Neural cell (in vitro differentiated cells): Measurements from ENCODE around the gene COL19A1. TPM values are rescaled to one million over a fixed set of nuclear protein-coding genes. Genes with fewer than 3 reads are reported as not detected.

Experiments
- H2AFZ ChIP-seq: fragments of 200-600, 300-800 bp; sonication (generic), shearing (Covaris generic); 2 replicates; pipeline ENCODE4 v1.6.0; 2014; ENCODE audit warnings: low read depth, mild to moderate bottlenecking, antibody characterized with exemption, low read length, moderate library complexity
- H3F3A ChIP-seq: fragments of 200-600 bp; shearing (Covaris generic); 2 replicates; pipeline ENCODE4 v1.6.1; 2016; ENCODE audit warnings: mild to moderate bottlenecking, moderate library complexity, mixed read lengths, antibody characterized with exemption, low read length; ENCODE audit not compliant: insufficient read depth, poor library complexity, severe bottlenecking
- H3K27ac ChIP-seq: fragments of 200-600, 300-800 bp; sonication (generic), shearing (Covaris generic); 2 replicates; pipeline ENCODE4 v1.5.1; 2014; ENCODE audit warnings: mild to moderate bottlenecking, low read length, moderate library complexity
- H3K27me3 ChIP-seq: fragments of 300-800, 200-600 bp; sonication (generic), shearing (Covaris generic); 2 replicates; pipeline ENCODE4 v1.6.0; 2014; ENCODE audit warnings: mild to moderate bottlenecking, low read depth, low read length, moderate library complexity; ENCODE audit not compliant: insufficient read depth
- H3K36me3 ChIP-seq: fragments of 300-800, 200-600 bp; sonication (generic), shearing (Covaris generic); 2 replicates; pipeline ENCODE4 v1.5.1; 2014; ENCODE audit warnings: mild to moderate bottlenecking, antibody characterized with exemption, low read length, moderate library complexity; ENCODE audit not compliant: insufficient read depth
- H3K4me2 ChIP-seq: fragments of 300-800, 200-600 bp; sonication (generic), shearing (Covaris generic); 2 replicates; pipeline ENCODE4 v1.6.0; 2014; ENCODE audit warnings: mild to moderate bottlenecking, low read length
- H3K4me3 ChIP-seq: fragments of 300-800, 200-600 bp; sonication (generic), shearing (Covaris generic); 2 replicates; pipeline ENCODE4 v1.5.1; 2014; ENCODE audit warnings: mild to moderate bottlenecking, low read length, moderate library complexity
- H3K79me2 ChIP-seq: fragments of 200-600 bp; shearing (Covaris generic); replicated peaks from 2 replicates; pipeline ENCODE4 v1.6.0; 2014; ENCODE audit warnings: mild to moderate bottlenecking, low read length, moderate library complexity; ENCODE audit not compliant: insufficient read depth
- H3K9ac ChIP-seq: fragments of 300-800, 200-600 bp; sonication (generic), shearing (Covaris generic); 2 replicates; pipeline ENCODE4 v1.6.1; 2016; ENCODE audit warnings: mild to moderate bottlenecking, low read length, mixed read lengths
- H3K9me2 ChIP-seq: fragments of 200-600 bp; shearing (Covaris generic); 2 replicates; pipeline ENCODE4 v1.6.1; 2016; ENCODE audit warnings: mild to moderate bottlenecking, low read length, mixed read lengths; ENCODE audit not compliant: insufficient read depth
- H3K9me3 ChIP-seq: fragments of 200-600, 300-800 bp; sonication (generic), shearing (Covaris generic); 2 replicates; pipeline ENCODE4 v1.6.1; 2016; ENCODE audit warnings: mild to moderate bottlenecking, mixed run types, low read length, moderate library complexity, mixed read lengths
- H4K20me1 ChIP-seq: fragments of 200-600 bp; shearing (Covaris generic); 2 replicates; pipeline ENCODE4 v1.6.1; 2016; ENCODE audit warnings: mild to moderate bottlenecking, mixed run types; ENCODE audit not compliant: insufficient read depth
- EP300 ChIP-seq: fragments of 450-650 bp; conservative IDR thresholded peaks from 2 replicates; pipeline ENCODE4 v1.6.1; 2014; ENCODE audit warnings: antibody characterized with exemption, mild to moderate bottlenecking, moderate library complexity; ENCODE audit not compliant: poor library complexity, severe bottlenecking
- EZH2 ChIP-seq: fragments of 200-600, 300-800 bp; shearing (Covaris generic), sonication (generic); IDR thresholded peaks from 2 replicates; pipeline ENCODE4 v1.6.1; 2014; ENCODE audit warnings: antibody characterized with exemption, low read length, borderline replicate concordance, mild to moderate bottlenecking; ENCODE audit not compliant: insufficient read depth, poor library complexity, severe bottlenecking
- MXI1 ChIP-seq: fragments of 450-650 bp; conservative IDR thresholded peaks from 2 replicates; pipeline ENCODE4 v1.6.1; 2014; ENCODE audit warnings: antibody characterized with exemption, mild to moderate bottlenecking; ENCODE audit not compliant: poor library complexity, severe bottlenecking
- POLR2AphosphoS5 ChIP-seq: IDR thresholded peaks from 2 replicates; pipeline ENCODE4 v1.6.1; 2012
- RAD21 ChIP-seq: fragments of 450-650 bp; conservative IDR thresholded peaks from 2 replicates; pipeline ENCODE4 v1.6.1; 2014; ENCODE audit warnings: antibody characterized with exemption, mild to moderate bottlenecking, moderate library complexity
- SMC3 ChIP-seq: fragments of 450-650 bp; conservative IDR thresholded peaks from 2 replicates; pipeline ENCODE4 v1.6.1; 2014; ENCODE audit warnings: antibody characterized with exemption, mild to moderate bottlenecking, moderate library complexity; ENCODE audit not compliant: poor library complexity
- TAF1 ChIP-seq: IDR thresholded peaks from 2 replicates; pipeline ENCODE4 v1.6.1; 2012; ENCODE audit warnings: low read depth
- polyA plus RNA-seq: library from polyadenylated mRNA; depleted of rRNA; stranded (reverse); fragments of >200 nt; gene quantifications from 2 replicates; pipeline ENCODE4 v1.2.3, GENCODE V29; 2014
- TF ChIP-seq, protein P1 (sequence below): fragments of 450-650 bp; IDR thresholded peaks from 2 replicates; pipeline ENCODE4 v1.5.1; 2014; ENCODE audit warnings: antibody characterized with exemption, mild to moderate bottlenecking, moderate library complexity; ENCODE audit not compliant: poor library complexity, severe bottlenecking
- TF ChIP-seq, protein P2 (sequence below): IDR thresholded peaks from 2 replicates; pipeline ENCODE4 v1.6.1; 2012; ENCODE audit warnings: borderline replicate concordance

The COL19A1 gene
- polyA plus RNA-seq, 1 donor from 2014 or later: 0.24 TPM

DNA sequence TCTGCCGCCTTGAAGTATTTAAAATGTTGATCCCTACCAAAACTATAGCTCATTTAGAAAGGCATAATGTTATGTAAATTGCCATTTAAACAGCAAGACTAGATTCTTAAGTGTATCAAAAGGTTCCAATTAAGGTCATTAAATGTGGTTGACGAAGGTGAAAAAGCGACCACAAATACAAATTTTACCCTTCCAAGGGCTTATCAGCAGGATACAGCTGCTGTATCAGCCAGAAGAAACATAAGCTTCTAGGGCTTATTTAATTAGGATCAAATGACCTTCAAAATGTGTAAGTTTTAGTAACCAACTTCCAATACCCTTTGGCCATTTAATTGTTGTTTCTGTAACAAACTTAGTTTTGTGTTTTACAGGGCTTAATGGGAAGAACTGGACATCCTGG lies 296.6 kb downstream of the COL19A1 start:
- Histone ChIP-seq H3K4me2 (no peak overlapping the region), H4K20me1 (no peaks in the 10 kb centered on the region), H3K27me3 (no peaks in the 10 kb centered on the region), H3K4me3 (no peak overlapping the region), H3K9me2 (no peaks in the 10 kb centered on the region), H3K9ac (no peak overlapping the region), H3K27ac (no peak overlapping the region), H3F3A (no peaks in the 10 kb centered on the region), H3K79me2 (no peaks in the 10 kb centered on the region), H2AFZ (no peak overlapping the region), H3K9me3 (no peaks in the 10 kb centered on the region), H3K36me3 (no peaks in the 10 kb centered on the region)
- TF ChIP-seq SMC3 (no peak), RAD21 (no peak)

DNA sequence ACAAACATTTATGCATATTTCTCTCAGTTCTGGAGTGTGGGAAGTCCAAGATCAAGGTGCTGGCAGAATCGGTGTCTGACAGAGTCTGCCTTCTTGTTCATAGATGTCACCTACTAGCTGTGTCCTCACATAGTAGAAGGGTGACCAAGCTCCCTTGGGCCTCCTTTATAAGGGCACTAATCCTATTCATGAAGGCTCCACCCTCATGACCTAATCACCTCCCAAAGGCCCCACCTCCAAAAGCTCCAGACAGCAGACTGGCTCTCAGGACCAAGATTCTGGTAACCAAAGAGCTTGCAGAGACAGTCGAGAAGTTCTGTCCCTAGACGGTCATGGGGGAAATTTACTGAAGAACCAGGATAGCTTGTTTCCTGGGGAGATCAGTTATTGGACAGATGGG lies 297.4 kb downstream of the COL19A1 start:
- TF ChIP-seq, protein P1, sequence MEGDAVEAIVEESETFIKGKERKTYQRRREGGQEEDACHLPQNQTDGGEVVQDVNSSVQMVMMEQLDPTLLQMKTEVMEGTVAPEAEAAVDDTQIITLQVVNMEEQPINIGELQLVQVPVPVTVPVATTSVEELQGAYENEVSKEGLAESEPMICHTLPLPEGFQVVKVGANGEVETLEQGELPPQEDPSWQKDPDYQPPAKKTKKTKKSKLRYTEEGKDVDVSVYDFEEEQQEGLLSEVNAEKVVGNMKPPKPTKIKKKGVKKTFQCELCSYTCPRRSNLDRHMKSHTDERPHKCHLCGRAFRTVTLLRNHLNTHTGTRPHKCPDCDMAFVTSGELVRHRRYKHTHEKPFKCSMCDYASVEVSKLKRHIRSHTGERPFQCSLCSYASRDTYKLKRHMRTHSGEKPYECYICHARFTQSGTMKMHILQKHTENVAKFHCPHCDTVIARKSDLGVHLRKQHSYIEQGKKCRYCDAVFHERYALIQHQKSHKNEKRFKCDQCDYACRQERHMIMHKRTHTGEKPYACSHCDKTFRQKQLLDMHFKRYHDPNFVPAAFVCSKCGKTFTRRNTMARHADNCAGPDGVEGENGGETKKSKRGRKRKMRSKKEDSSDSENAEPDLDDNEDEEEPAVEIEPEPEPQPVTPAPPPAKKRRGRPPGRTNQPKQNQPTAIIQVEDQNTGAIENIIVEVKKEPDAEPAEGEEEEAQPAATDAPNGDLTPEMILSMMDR: no peak
- TF ChIP-seq, protein P2, sequence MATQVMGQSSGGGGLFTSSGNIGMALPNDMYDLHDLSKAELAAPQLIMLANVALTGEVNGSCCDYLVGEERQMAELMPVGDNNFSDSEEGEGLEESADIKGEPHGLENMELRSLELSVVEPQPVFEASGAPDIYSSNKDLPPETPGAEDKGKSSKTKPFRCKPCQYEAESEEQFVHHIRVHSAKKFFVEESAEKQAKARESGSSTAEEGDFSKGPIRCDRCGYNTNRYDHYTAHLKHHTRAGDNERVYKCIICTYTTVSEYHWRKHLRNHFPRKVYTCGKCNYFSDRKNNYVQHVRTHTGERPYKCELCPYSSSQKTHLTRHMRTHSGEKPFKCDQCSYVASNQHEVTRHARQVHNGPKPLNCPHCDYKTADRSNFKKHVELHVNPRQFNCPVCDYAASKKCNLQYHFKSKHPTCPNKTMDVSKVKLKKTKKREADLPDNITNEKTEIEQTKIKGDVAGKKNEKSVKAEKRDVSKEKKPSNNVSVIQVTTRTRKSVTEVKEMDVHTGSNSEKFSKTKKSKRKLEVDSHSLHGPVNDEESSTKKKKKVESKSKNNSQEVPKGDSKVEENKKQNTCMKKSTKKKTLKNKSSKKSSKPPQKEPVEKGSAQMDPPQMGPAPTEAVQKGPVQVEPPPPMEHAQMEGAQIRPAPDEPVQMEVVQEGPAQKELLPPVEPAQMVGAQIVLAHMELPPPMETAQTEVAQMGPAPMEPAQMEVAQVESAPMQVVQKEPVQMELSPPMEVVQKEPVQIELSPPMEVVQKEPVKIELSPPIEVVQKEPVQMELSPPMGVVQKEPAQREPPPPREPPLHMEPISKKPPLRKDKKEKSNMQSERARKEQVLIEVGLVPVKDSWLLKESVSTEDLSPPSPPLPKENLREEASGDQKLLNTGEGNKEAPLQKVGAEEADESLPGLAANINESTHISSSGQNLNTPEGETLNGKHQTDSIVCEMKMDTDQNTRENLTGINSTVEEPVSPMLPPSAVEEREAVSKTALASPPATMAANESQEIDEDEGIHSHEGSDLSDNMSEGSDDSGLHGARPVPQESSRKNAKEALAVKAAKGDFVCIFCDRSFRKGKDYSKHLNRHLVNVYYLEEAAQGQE: no peak
- no peak for TF ChIP-seq SMC3
- no peak for TF ChIP-seq RAD21
- no peak for TF ChIP-seq EP300
- no peak for TF ChIP-seq POLR2AphosphoS5
- no peak overlapping the region for H3K4me2 ChIP-seq
- H3K9me2 ChIP-seq: no peaks in the 10 kb centered on the region
- no peaks in the 10 kb centered on the region for H3K27me3 ChIP-seq
- no peak overlapping the region for H3K27ac ChIP-seq
- H3K79me2 ChIP-seq: no peaks in the 10 kb centered on the region
- H3K9ac ChIP-seq: no peak overlapping the region
- no peaks in the 10 kb centered on the region for H3F3A ChIP-seq
- H3K4me3 ChIP-seq: no peak overlapping the region
- no peaks in the 10 kb centered on the region for H3K9me3 ChIP-seq
- H4K20me1 ChIP-seq: no peaks in the 10 kb centered on the region
- H2AFZ ChIP-seq: no peak overlapping the region
- no peaks in the 10 kb centered on the region for H3K36me3 ChIP-seq

DNA sequence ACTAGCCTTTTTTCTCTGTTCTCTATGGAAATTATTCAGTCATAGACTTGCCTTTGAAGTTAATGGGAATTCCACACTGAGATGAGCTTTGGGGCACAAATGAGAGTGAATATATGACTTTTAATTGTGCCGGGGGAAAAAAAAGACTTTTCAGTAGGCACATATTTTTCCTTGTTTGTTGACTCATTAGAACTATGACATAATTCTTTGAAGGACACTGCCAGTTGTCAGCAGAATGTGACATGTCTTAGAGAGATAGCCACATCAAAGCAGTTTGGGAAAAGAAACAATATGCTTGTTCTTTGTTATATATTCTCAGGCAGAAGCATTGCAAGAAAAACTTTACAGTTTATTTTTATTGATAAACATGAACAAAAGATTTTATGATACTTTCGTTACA lies 298.2 kb downstream of the COL19A1 start:
- no peak overlapping the region for H2AFZ ChIP-seq
- no peaks in the 10 kb centered on the region for H3K9me3 ChIP-seq
- H3K27ac ChIP-seq: no peak overlapping the region
- H3K4me3 ChIP-seq: no peak overlapping the region
- no peak overlapping the region for H3K9ac ChIP-seq
- H3K36me3 ChIP-seq: no peaks in the 10 kb centered on the region
- H3K79me2 ChIP-seq: no peaks in the 10 kb centered on the region
- no peak for TF ChIP-seq POLR2AphosphoS5
- no peak for TF ChIP-seq SMC3
- TF ChIP-seq, protein P2: no peak
- TF ChIP-seq, protein P1: no peak
- no peak for TF ChIP-seq EP300
- no peak for TF ChIP-seq RAD21
- no peak for TF ChIP-seq TAF1
- no peak for TF ChIP-seq EZH2
- no peak for TF ChIP-seq MXI1
- H3K27me3 ChIP-seq: no peaks in the 10 kb centered on the region
- no peaks in the 10 kb centered on the region for H4K20me1 ChIP-seq
- no peaks in the 10 kb centered on the region for H3F3A ChIP-seq
- H3K4me2 ChIP-seq: no peak overlapping the region
- no peaks in the 10 kb centered on the region for H3K9me2 ChIP-seq
